ENCODE measurements around the gene APOBEC3A. TPM values are rescaled to one million over a fixed set of nuclear protein-coding genes. Genes with fewer than 3 reads are reported as not detected.

Gene APOBEC3A
- total RNA-seq (2014; rRNA removed; shearing (Covaris generic)): not detected in 2 replicates

GRCh38 chr22:38957046-38957770 lies at the start of gene APOBEC3A:
TSS of gene APOBEC3A (plus strand) at chr22:38957609. CDS start at chr22:38957692, 83 bp downstream.
- peaks cover 9% of the 10 kb centered on the region for H3K27me3 ChIP-seq (replicated peaks)
- no peaks in the 10 kb centered on the region for H3K9me3 ChIP-seq (replicated peaks)
- no peaks in the 10 kb centered on the region for H3K4me1 ChIP-seq (replicated peaks)
- no peak within 1 kb of the TSS for H3K27ac ChIP-seq
- DNase-seq (ENCODE audit: low read depth in 1 of 2, low spot score in 2 of 2): no peak
- H3K4me3 ChIP-seq: no peak within 1 kb of the TSS
- H3K36me3 ChIP-seq: no peaks in the 10 kb centered on the region

- Histone ChIP-seq H3K9me3 (replicated peaks) (0 out of 2 replicates have a peak, but pooled peaks cover 6% of the 10 kb centered on the region), H3K36me3 (no peaks in the 10 kb centered on the region), H3K4me3 (no peak overlapping the region), H3K27ac (no peak overlapping the region), H3K4me1 (replicated peaks) (no peaks in the 10 kb centered on the region), H3K27me3 (replicated peaks) (peaks cover 12% of the 10 kb centered on the region)
- no peak for DNase-seq (ENCODE audit: low read depth in 1 of 2, low spot score in 2 of 2)
Measured at GRCh38 chr22:38907767-38908166, 49.6 kb upstream of the APOBEC3A start.

GRCh38 chr22:38911434-38911833 lies 46.0 kb upstream of the APOBEC3A start:
- Histone ChIP-seq H3K4me1 (replicated peaks) (no peaks in the 10 kb centered on the region), H3K9me3 (replicated peaks) (0 out of 2 replicates have a peak, but pooled peaks cover 1% of the 10 kb centered on the region), H3K4me3 (no peak overlapping the region), H3K27ac (no peak overlapping the region), H3K27me3 (replicated peaks) (peaks cover 12% of the 10 kb centered on the region), H3K36me3 (no peaks in the 10 kb centered on the region)
- DNase-seq (ENCODE audit: low read depth in 1 of 2, low spot score in 2 of 2): no peak

GRCh38 chr22:38919631-38920190 lies 37.7 kb upstream of the APOBEC3A start:
- DNase-seq (ENCODE audit: low read depth in 1 of 2, low spot score in 2 of 2): no peak
- H3K9me3 ChIP-seq (replicated peaks): no peaks in the 10 kb centered on the region
- peaks cover 17% of the 10 kb centered on the region for H3K4me1 ChIP-seq (replicated peaks)
- no peak overlapping the region for H3K4me3 ChIP-seq
- no peaks in the 10 kb centered on the region for H3K36me3 ChIP-seq
- H3K27me3 ChIP-seq (replicated peaks): peaks cover 11% of the 10 kb centered on the region
- no peak overlapping the region for H3K27ac ChIP-seq

- peaks cover 20% of the 10 kb centered on the region for H3K4me1 ChIP-seq (replicated peaks)
- H3K4me3 ChIP-seq: no peak overlapping the region
- no peaks in the 10 kb centered on the region for H3K36me3 ChIP-seq
- no peak overlapping the region for H3K27ac ChIP-seq
- peaks cover 11% of the 10 kb centered on the region for H3K27me3 ChIP-seq (replicated peaks)
- no peaks in the 10 kb centered on the region for H3K9me3 ChIP-seq (replicated peaks)
- no peak for DNase-seq (ENCODE audit: low read depth in 1 of 2, low spot score in 2 of 2)
Measured at GRCh38 chr22:38921120-38921519, 36.3 kb upstream of the APOBEC3A start.

GRCh38 chr22:38921806-38922205 lies 35.6 kb upstream of the APOBEC3A start:
- no peak overlapping the region for H3K4me3 ChIP-seq
- no peak overlapping the region for H3K27ac ChIP-seq
- no peaks in the 10 kb centered on the region for H3K36me3 ChIP-seq
- H3K27me3 ChIP-seq (replicated peaks): peaks cover 11% of the 10 kb centered on the region
- no peaks in the 10 kb centered on the region for H3K9me3 ChIP-seq (replicated peaks)
- DNase-seq (ENCODE audit: low read depth in 1 of 2, low spot score in 2 of 2): no peak
- peaks cover 20% of the 10 kb centered on the region for H3K4me1 ChIP-seq (replicated peaks)

- Histone ChIP-seq H3K27me3 (replicated peaks) (peaks cover 14% of the 10 kb centered on the region), H3K4me3 (no peak overlapping the region), H3K27ac (peak overlapping the region; percentile 22; the same call in 1 of the 2 replicates), H3K4me1 (replicated peaks) (peaks cover 27% of the 10 kb centered on the region), H3K9me3 (replicated peaks) (no peaks in the 10 kb centered on the region), H3K36me3 (no peaks in the 10 kb centered on the region)
- peak; percentile 64 to 77 for DNase-seq (ENCODE audit: low read depth in 1 of 2, low spot score in 2 of 2)
Measured at GRCh38 chr22:38923463-38924346, 33.7 kb upstream of the APOBEC3A start.

- Histone ChIP-seq H3K27ac (peak overlapping the region; percentile 22; the same call in 1 of the 2 replicates), H3K4me3 (no peak overlapping the region)
- peak; percentile 78 to 83 for DNase-seq (ENCODE audit: low read depth in 1 of 2, low spot score in 2 of 2)
Measured at GRCh38 chr22:38924347-38924952, 33.0 kb upstream of the APOBEC3A start.

GRCh38 chr22:38925571-38926041 lies 31.8 kb upstream of the APOBEC3A start:
- no peak overlapping the region for H3K27ac ChIP-seq
- peaks cover 27% of the 10 kb centered on the region for H3K4me1 ChIP-seq (replicated peaks)
- H3K36me3 ChIP-seq: no peaks in the 10 kb centered on the region
- no peak for DNase-seq (ENCODE audit: low read depth in 1 of 2, low spot score in 2 of 2)
- H3K27me3 ChIP-seq (replicated peaks): peaks cover 15% of the 10 kb centered on the region; the same call in 1 of the 2 replicates
- no peak overlapping the region for H3K4me3 ChIP-seq
- H3K9me3 ChIP-seq (replicated peaks): no peaks in the 10 kb centered on the region

More at GRCh38 chr22:38924347-38924952, 33.0 kb upstream of the APOBEC3A start:
- no peaks in the 10 kb centered on the region for H3K36me3 ChIP-seq
- no peaks in the 10 kb centered on the region for H3K9me3 ChIP-seq (replicated peaks)
- H3K27me3 ChIP-seq (replicated peaks): peaks cover 10% of the 10 kb centered on the region; the same call in 1 of the 2 replicates
- H3K4me1 ChIP-seq (replicated peaks): peaks cover 27% of the 10 kb centered on the region

GRCh38 chr22:38927033-38927781 lies 30.2 kb upstream of the APOBEC3A start:
- H3K9me3 ChIP-seq (replicated peaks): no peaks in the 10 kb centered on the region
- peak; percentile 42 to 71 for DNase-seq (ENCODE audit: low read depth in 1 of 2, low spot score in 2 of 2)
- H3K27me3 ChIP-seq (replicated peaks): peaks cover 18% of the 10 kb centered on the region; the same call in 1 of the 2 replicates
- peaks cover 27% of the 10 kb centered on the region for H3K4me1 ChIP-seq (replicated peaks)
- no peak overlapping the region for H3K27ac ChIP-seq
- no peaks in the 10 kb centered on the region for H3K36me3 ChIP-seq
- no peak overlapping the region for H3K4me3 ChIP-seq

- Histone ChIP-seq H3K27ac (no peak overlapping the region), H3K4me3 (no peak overlapping the region), H3K27me3 (replicated peaks) (peaks cover 26% of the 10 kb centered on the region), H3K9me3 (replicated peaks) (no peaks in the 10 kb centered on the region), H3K36me3 (no peaks in the 10 kb centered on the region), H3K4me1 (replicated peaks) (peaks cover 6% of the 10 kb centered on the region)
- DNase-seq (ENCODE audit: low read depth in 1 of 2, low spot score in 2 of 2): no peak
Measured at GRCh38 chr22:38930512-38930911, 26.9 kb upstream of the APOBEC3A start.

- Histone ChIP-seq H3K9me3 (replicated peaks) (no peaks in the 10 kb centered on the region), H3K4me3 (no peak overlapping the region), H3K27ac (no peak overlapping the region), H3K36me3 (no peaks in the 10 kb centered on the region), H3K27me3 (replicated peaks) (peaks cover 18% of the 10 kb centered on the region), H3K4me1 (replicated peaks) (no peaks in the 10 kb centered on the region)
- DNase-seq (ENCODE audit: low read depth in 1 of 2, low spot score in 2 of 2): no peak
Measured at GRCh38 chr22:38935023-38935422, 22.4 kb upstream of the APOBEC3A start.

- Histone ChIP-seq H3K27me3 (replicated peaks) (peaks cover 16% of the 10 kb centered on the region), H3K27ac (no peak overlapping the region), H3K4me3 (no peak overlapping the region), H3K36me3 (no peaks in the 10 kb centered on the region), H3K9me3 (replicated peaks) (no peaks in the 10 kb centered on the region), H3K4me1 (replicated peaks) (no peaks in the 10 kb centered on the region)
- DNase-seq (ENCODE audit: low read depth in 1 of 2, low spot score in 2 of 2): no peak
Measured at GRCh38 chr22:38935616-38936015, 21.8 kb upstream of the APOBEC3A start.

All from SJSA1 (cell line).